HepG2 (cell line): ENCODE data around the gene SYTL5. TPM values are rescaled to one million over a fixed set of nuclear protein-coding genes. Genes with fewer than 3 reads are reported as not detected.

ENCODE experiments used
- ATAC-seq: fragments of 200-7000 bp; cut with Tn5 transposase; 3 replicates; pipeline ENCODE4 v1.9.1; 2020; ENCODE audit warnings: mild to moderate bottlenecking, moderate library complexity
- BruUV-seq: library from RNA; stranded (reverse); fragments of 400-500 nt; replicated peaks from 2 replicates; lab custom pipeline; 2021; lab: Mats Ljungman, UMichigan
- CTCF ChIA-PET: fragments of 300-600 bp; formaldehyde crosslinking; extraction: SDS; loops from one replicate; lab custom pipeline; 2021; ENCODE audit warnings: low total read pairs, inconsistent platforms, low intra/inter-chr PET ratio; lab: Yijun Ruan, JAX
- POLR2A ChIA-PET: fragments of 350-600 bp; sonication (Branson Sonifier 250); formaldehyde crosslinking; loops from one replicate; lab custom pipeline; 2020; ENCODE audit warnings: antibody characterized with exemption, inconsistent platforms; lab: Yijun Ruan, JAX
- DNase-seq: peaks from one replicate; pipeline ENCODE4 v3.0.0-alpha.2; 2015; ENCODE audit warnings: low spot score
- FAIRE-seq: peaks from 3 replicates; lab custom pipeline; 2011; peaks lifted over from hg19 to GRCh38; lab: Jason Lieb, UNC
- H2AFZ ChIP-seq: one replicate; pipeline ENCODE4 v1.6.1; 2011; ENCODE audit warnings: low read length, inconsistent platforms
- H3K27ac ChIP-seq: fragments of 300-600 bp; 3 replicates; pipeline ENCODE4 v1.8.0; 2011; ENCODE audit warnings: mixed run types, mild to moderate bottlenecking, mixed read lengths, low read length, inconsistent platforms; ENCODE audit not compliant: insufficient read depth; ENCODE audit errors: extremely low read length
- H3K27me3 ChIP-seq, 2 experiments: fragments of 200-600 bp in 1 of 2; 2 replicates in 1 of 2; 3 replicates in 1 of 2; pipeline versions ENCODE4 v1.6.0 to v1.8.0; 2011; ENCODE audit warnings: low read length in 2 of 2, mild to moderate bottlenecking in 2 of 2, moderate library complexity in 2 of 2, inconsistent platforms in 1 of 2; ENCODE audit not compliant: insufficient read depth in 2 of 2, control insufficient read depth in 1 of 2
- H3K36me3 ChIP-seq, 2 experiments: fragments of 200-600 bp in 1 of 2; replicated peaks in 1 of 2; 2 replicates in 1 of 2; 3 replicates in 1 of 2; pipeline versions ENCODE4 v1.5.1 to v1.8.0; 2011; ENCODE audit warnings: low read length in 2 of 2, inconsistent platforms in 1 of 2; ENCODE audit not compliant: insufficient read depth in 2 of 2, control insufficient read depth in 1 of 2
- H3K4me1 ChIP-seq: 2 replicates; pipeline ENCODE4 v1.5.1; 2012; ENCODE audit warnings: low read length, inconsistent platforms; ENCODE audit not compliant: insufficient read depth
- H3K4me2 ChIP-seq: 2 replicates; pipeline ENCODE4 v1.6.0; 2011; ENCODE audit warnings: low read depth, low read length, inconsistent platforms
- H3K4me3 ChIP-seq, 3 experiments: fragments of 200-600 bp in 1 of 3; sonication (generic), shearing (Covaris generic) in 1 of 3; replicated peaks in 1 of 3; 2 replicates each; pipeline ENCODE4 v1.5.1; 2011 to 2016; ENCODE audit warnings: low read length in 3 of 3, inconsistent platforms in 2 of 3, low read depth in 2 of 3, mild to moderate bottlenecking in 2 of 3, control low read depth in 1 of 3, mixed read lengths in 1 of 3; ENCODE audit not compliant: insufficient read depth in 1 of 3
- H3K79me2 ChIP-seq: one replicate; pipeline ENCODE4 v1.6.1; 2011; ENCODE audit warnings: low read length, inconsistent platforms; ENCODE audit not compliant: insufficient read depth
- H3K9ac ChIP-seq: 2 replicates; pipeline ENCODE4 v1.6.0; 2011; ENCODE audit warnings: mild to moderate bottlenecking, low read depth, low read length, inconsistent platforms; ENCODE audit not compliant: insufficient read depth
- H3K9me3 ChIP-seq: 2 replicates; pipeline ENCODE4 v1.5.1; 2012; ENCODE audit warnings: mild to moderate bottlenecking, low read length
- H4K20me1 ChIP-seq: 2 replicates; pipeline ENCODE4 v1.6.0; 2011; ENCODE audit warnings: inconsistent platforms, mild to moderate bottlenecking, low read length, moderate library complexity; ENCODE audit not compliant: insufficient read depth
- ASH2L ChIP-seq: fragments of 300-600, 200-600 bp; sonication (generic); IDR thresholded peaks from 2 replicates; pipeline ENCODE4 v1.7.0; 2017; ENCODE audit warnings: low read depth, mild to moderate bottlenecking, moderate library complexity, mixed read lengths, low read length; ENCODE audit not compliant: insufficient read length
- CEBPG ChIP-seq: IDR thresholded peaks from 2 replicates; pipeline ENCODE4 v1.6.1; 2016
- CHD4 ChIP-seq: fragments of 200-600 bp; sonication (generic); IDR thresholded peaks from 2 replicates; pipeline ENCODE4 v1.7.0; 2017; ENCODE audit warnings: mild to moderate bottlenecking, low read length, borderline replicate concordance
- HMG20B ChIP-seq: conservative IDR thresholded peaks from 2 replicates; pipeline ENCODE4 v1.6.1; 2016; ENCODE audit warnings: missing genetic modification reagents, missing compliant biosample characterization
- HNF4A ChIP-seq: sonication (generic); formaldehyde crosslinking; IDR thresholded peaks from 2 replicates; pipeline ENCODE4 v1.4.0; 2020; ENCODE audit warnings: missing genetic modification reagents
- HOXD1 ChIP-seq: sonication (generic); formaldehyde crosslinking; IDR thresholded peaks from 2 replicates; pipeline ENCODE4 v1.5.0; 2020; ENCODE audit warnings: missing genetic modification reagents
- MIER3 ChIP-seq: IDR thresholded peaks from 2 replicates; pipeline ENCODE4 v1.6.1; 2016; ENCODE audit warnings: missing compliant biosample characterization, borderline replicate concordance
- NCOR1 ChIP-seq: fragments of 200-600 bp; sonication (generic); IDR thresholded peaks from 2 replicates; pipeline ENCODE4 v1.7.0; 2017; ENCODE audit warnings: antibody characterized with exemption, low read length, borderline replicate concordance
- NFE2L1 ChIP-seq: sonication (generic); formaldehyde crosslinking; IDR thresholded peaks from 2 replicates; pipeline ENCODE4 v1.4.0; 2020; ENCODE audit warnings: missing genetic modification reagents, mild to moderate bottlenecking, borderline replicate concordance
- TCF7 ChIP-seq: sonication (generic); IDR thresholded peaks from 2 replicates; pipeline ENCODE4 v1.6.1; 2016; ENCODE audit warnings: antibody characterized with exemption, low read depth
- TEAD3 ChIP-seq: optimal IDR thresholded peaks from 2 replicates; pipeline ENCODE3; 2016; ENCODE audit warnings: borderline replicate concordance
- TRIM22 ChIP-seq: fragments of 450-650 bp; IDR thresholded peaks from 2 replicates; pipeline ENCODE4 v1.6.1; 2017
- ZFP36L1 ChIP-seq: sonication (generic); formaldehyde crosslinking; IDR thresholded peaks from 2 replicates; pipeline ENCODE4 v1.8.0; 2022; ENCODE audit warnings: mild to moderate bottlenecking, missing genetic modification reagents, moderate library complexity
- ZNF264 ChIP-seq: sonication (generic); formaldehyde crosslinking; IDR thresholded peaks from 2 replicates; pipeline ENCODE4 v1.4.0; 2020; ENCODE audit warnings: missing genetic modification reagents
- ZNF281 ChIP-seq: sonication (generic); formaldehyde crosslinking; IDR thresholded peaks from 2 replicates; pipeline ENCODE4 v1.4.0; 2020; ENCODE audit warnings: missing genetic modification reagents, borderline replicate concordance
- ZSCAN21 ChIP-seq: sonication (generic); formaldehyde crosslinking; IDR thresholded peaks from 2 replicates; pipeline ENCODE4 v1.8.0; 2022; ENCODE audit warnings: mild to moderate bottlenecking, missing genetic modification reagents, moderate library complexity, borderline replicate concordance
- WGBS: methylation state at CpG from one replicate; pipeline ENCODE4 v1.1.6; 2017; ENCODE audit warnings: low lambda C conversion rate; 5-methylcytosine and 5-hydroxymethylcytosine counted together
- in situ Hi-C: cut with HindIII; loops from 2 replicates; pipeline ENCODE4 v1.10.0; 2017; ENCODE audit warnings: low pct_unique_long_range_greater_than_20kb; ENCODE audit not compliant: extremely low pct_ligation_motif_present
- intact Hi-C: fragments of 100-400 bp; cut with micrococcal nuclease; formaldehyde crosslinking; loops from one replicate; pipeline ENCODE4 v1.10.0; 2022; ENCODE audit not compliant: unreplicated experiment
- polyA plus RNA-seq, 8 experiments: library from polyadenylated mRNA; depleted of rRNA in 3 of 8; stranded (reverse) in 7 of 8; unstranded in 1 of 8; fragments of >200 nt; fragmentation: Illumina TruSeq in 4 of 8; extraction: Trizol in 4 of 8; gene quantifications; 2 replicates each; pipeline versions ENCODE4 v1.2.1 to v1.2.3, GENCODE V29; 2011 to 2016; ENCODE audit warnings: low read depth in 4 of 8, missing spikeins in 1 of 8, mixed read lengths in 1 of 8; ENCODE audit not compliant: insufficient read depth in 1 of 8
- total RNA-seq, 5 experiments: library from RNA; depleted of rRNA; stranded (reverse); fragments of >200 nt; fragmentation: Illumina TruSeq; extraction: Trizol; gene quantifications; 2 replicates each; pipeline ENCODE4 v1.2.3, GENCODE V29; 2016; ENCODE audit warnings: low read depth in 1 of 5
- TF ChIP-seq, protein P1 (sequence below): IDR thresholded peaks from 2 replicates; pipeline ENCODE4 v1.6.1; 2012; ENCODE audit warnings: low read depth, low read length, improper control_type of control experiment

Gene SYTL5
- total and polyA plus RNA-seq, 2 of the 13 experiments (the other 11 are each of a cell fraction or from before 2014, with no cell fraction given) = not detected

DNA sequence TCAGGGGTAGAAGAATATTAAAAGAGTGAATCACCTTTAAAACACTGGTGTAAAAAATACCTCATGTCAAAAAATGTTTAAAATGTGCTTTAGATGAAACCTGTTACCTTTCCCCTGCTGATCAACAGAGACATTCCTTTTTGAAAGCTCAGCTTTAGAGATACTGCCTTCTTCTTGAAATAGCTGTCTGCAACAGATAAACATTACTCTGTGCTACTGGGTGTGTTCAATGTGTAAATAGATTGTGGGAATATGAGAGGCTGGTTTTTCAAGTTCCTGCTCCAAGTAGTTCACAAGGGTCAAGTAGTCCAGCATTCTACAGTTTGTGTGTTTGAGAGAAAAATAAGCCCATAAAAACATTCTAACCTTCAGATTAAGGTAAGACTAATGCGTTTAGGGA, at the start of gene SYTL5 (continued):
- TF ChIP-seq TRIM22 = no peak
- no peak for TF ChIP-seq ZFP36L1
- no peak for TF ChIP-seq MIER3 (CRISPR knock-in tag)
- TF ChIP-seq HMG20B (CRISPR knock-in tag) = no peak
- no peak for TF ChIP-seq CEBPG (CRISPR knock-in tag)

- FAIRE-seq = peak; percentile 81
- WGBS = 45% methylated on average over 5 of the region's 7 CpGs
- Histone ChIP-seq H3K4me3 (peak overlapping the region in 1 of 3 experiments; percentile 50; a peak in 3 of 6 replicates), H3K27me3 (no peaks in the 10 kb centered on the region), H3K4me2 (peak overlapping the region; percentile 77), H4K20me1 (no peaks in the 10 kb centered on the region), H3K36me3 (no peaks in the 10 kb centered on the region), H3K79me2 (no peaks in the 10 kb centered on the region), H3K4me1 (peaks cover 41% of the 10 kb centered on the region), H2AFZ (no peak overlapping the region), H3K9me3 (no peaks in the 10 kb centered on the region), H3K27ac (peak overlapping the region; percentile 78), H3K9ac (peak overlapping the region; percentile 49)
- DNase-seq = peak; percentile 67
- TF ChIP-seq NFE2L1 (CRISPR knock-in tag) = no peak
- no peak for TF ChIP-seq ZNF264 (CRISPR knock-in tag)
- peak; percentile 10 for TF ChIP-seq ASH2L
- TF ChIP-seq, protein P1, sequence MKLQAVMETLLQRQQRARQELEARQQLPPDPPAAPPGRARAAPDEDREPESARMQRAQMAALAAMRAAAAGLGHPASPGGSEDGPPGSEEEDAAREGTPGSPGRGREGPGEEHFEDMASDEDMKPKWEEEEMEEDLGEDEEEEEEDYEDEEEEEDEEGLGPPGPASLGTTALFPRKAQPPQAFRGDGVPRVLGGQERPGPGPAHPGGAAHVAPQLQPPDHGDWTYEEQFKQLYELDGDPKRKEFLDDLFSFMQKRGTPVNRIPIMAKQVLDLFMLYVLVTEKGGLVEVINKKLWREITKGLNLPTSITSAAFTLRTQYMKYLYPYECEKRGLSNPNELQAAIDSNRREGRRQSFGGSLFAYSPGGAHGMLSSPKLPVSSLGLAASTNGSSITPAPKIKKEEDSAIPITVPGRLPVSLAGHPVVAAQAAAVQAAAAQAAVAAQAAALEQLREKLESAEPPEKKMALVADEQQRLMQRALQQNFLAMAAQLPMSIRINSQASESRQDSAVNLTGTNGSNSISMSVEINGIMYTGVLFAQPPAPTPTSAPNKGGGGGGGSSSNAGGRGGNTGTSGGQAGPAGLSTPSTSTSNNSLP = peak; percentile 36; the same call in 1 of the 2 replicates
- peak; percentile 70 for TF ChIP-seq TEAD3
- TF ChIP-seq HNF4A = peak; percentile 57
- peak; percentile 18; the same call in 1 of the 2 replicates for TF ChIP-seq TCF7
- TF ChIP-seq CHD4 = 0 out of 2 replicates have a peak, but pooled peaks have one; percentile 81
- 0 out of 2 replicates have a peak, but pooled peaks have one; percentile 9 for TF ChIP-seq ZNF281 (CRISPR knock-in tag)
- 0 out of 2 replicates have a peak, but pooled peaks have one; percentile 24 for TF ChIP-seq ZSCAN21 (CRISPR knock-in tag)
- peak; percentile 56; the same call in 1 of the 2 replicates for TF ChIP-seq NCOR1
- TF ChIP-seq HOXD1 = no peak
- ChIA-PET CTCF (no interaction called here), POLR2A (interaction anchor here (1.0 to 3.5 kb wide), 4 partner anchors 17 to 60 kb away, joined by 3 to 27 read pairs (median 9); no protein-coding TSS in a partner anchor)
- no TSS peak for BruUV-seq
- peak; percentile 87 for ATAC-seq
- intact Hi-C loops = loop anchor here (10.0 kb wide), 1 partner anchor 56 kb away; no protein-coding TSS in a partner anchor
- in situ Hi-C loops = no loop called here
These were observed 47.7 kb upstream of the SYTL5 start for GRCh38 chrX:37958525-37959211.
